Fibroblast of lung (primary cell): ENCODE measurements around the gene VPS29.

Source experiments
- EZH2 ChIP-seq: IDR thresholded peaks from 2 replicates; pipeline ENCODE4 v1.5.1; 2012; ENCODE audit warnings: low read length, control low read depth, mild to moderate bottlenecking; ENCODE audit errors: missing control alignments
- TF ChIP-seq, protein P1 (sequence below), 2 donors: IDR thresholded peaks in 1 of 2; conservative IDR thresholded peaks in 1 of 2; 1 replicate in 1 of 2; 2 replicates in 1 of 2; pipeline ENCODE4 v1.5.1; 2011 to 2012; ENCODE audit warnings: low read length in 2 of 2, control low read depth in 1 of 2, inconsistent platforms in 1 of 2, low read depth in 1 of 2, mild to moderate bottlenecking in 1 of 2

DNA sequence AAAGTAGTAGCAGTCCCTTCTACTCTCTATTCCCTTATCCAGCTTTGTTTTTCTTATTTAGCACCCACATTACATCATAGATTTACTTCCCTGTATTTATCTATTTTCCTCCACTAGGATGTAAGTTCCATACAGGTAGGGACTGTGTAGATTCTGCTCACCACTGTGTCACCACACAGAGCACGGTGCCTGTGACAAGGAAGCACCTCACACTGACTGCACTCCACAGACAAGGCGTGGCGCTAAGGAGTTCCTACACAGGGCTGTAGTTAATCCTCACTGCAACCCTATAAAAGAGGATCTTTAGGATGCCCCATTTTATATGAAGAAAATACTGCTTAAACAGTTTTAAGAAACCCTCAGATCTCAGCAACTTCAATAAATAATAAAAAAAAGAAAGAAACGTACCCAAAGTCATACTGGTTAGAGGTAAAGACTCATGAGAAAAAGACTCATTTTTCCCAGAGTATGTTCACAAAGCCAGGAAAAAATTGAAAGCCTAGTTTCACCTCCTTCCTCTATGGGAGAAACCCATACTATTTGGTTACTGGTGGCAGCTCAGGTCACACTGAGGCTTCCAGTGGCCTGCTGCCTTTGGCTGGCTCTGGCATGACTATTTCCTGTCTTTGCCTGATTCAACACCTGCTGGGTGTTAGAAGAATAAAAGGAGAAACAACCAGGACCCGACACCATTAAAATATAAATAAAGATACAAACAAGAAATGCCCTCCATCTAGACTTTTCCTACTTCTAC lies 37.1 kb upstream of the VPS29 start:
- TF ChIP-seq, protein P1, sequence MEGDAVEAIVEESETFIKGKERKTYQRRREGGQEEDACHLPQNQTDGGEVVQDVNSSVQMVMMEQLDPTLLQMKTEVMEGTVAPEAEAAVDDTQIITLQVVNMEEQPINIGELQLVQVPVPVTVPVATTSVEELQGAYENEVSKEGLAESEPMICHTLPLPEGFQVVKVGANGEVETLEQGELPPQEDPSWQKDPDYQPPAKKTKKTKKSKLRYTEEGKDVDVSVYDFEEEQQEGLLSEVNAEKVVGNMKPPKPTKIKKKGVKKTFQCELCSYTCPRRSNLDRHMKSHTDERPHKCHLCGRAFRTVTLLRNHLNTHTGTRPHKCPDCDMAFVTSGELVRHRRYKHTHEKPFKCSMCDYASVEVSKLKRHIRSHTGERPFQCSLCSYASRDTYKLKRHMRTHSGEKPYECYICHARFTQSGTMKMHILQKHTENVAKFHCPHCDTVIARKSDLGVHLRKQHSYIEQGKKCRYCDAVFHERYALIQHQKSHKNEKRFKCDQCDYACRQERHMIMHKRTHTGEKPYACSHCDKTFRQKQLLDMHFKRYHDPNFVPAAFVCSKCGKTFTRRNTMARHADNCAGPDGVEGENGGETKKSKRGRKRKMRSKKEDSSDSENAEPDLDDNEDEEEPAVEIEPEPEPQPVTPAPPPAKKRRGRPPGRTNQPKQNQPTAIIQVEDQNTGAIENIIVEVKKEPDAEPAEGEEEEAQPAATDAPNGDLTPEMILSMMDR (conservative IDR thresholded peaks at IDR 0.05 in 1 of 2, IDR thresholded peaks at IDR 0.05 in 1 of 2; ENCODE audit: low read depth in 1 of 2, low read length in 2 of 2) = no peak
- TF ChIP-seq EZH2 = no peak
